ENCODE data around the gene CEP104. TPM values are rescaled to one million over a fixed set of nuclear protein-coding genes. Genes with fewer than 3 reads are reported as not detected.

Gene CEP104
- total RNA-seq, 1 experiment from 2014 or later, result 35.6 TPM

DNA sequence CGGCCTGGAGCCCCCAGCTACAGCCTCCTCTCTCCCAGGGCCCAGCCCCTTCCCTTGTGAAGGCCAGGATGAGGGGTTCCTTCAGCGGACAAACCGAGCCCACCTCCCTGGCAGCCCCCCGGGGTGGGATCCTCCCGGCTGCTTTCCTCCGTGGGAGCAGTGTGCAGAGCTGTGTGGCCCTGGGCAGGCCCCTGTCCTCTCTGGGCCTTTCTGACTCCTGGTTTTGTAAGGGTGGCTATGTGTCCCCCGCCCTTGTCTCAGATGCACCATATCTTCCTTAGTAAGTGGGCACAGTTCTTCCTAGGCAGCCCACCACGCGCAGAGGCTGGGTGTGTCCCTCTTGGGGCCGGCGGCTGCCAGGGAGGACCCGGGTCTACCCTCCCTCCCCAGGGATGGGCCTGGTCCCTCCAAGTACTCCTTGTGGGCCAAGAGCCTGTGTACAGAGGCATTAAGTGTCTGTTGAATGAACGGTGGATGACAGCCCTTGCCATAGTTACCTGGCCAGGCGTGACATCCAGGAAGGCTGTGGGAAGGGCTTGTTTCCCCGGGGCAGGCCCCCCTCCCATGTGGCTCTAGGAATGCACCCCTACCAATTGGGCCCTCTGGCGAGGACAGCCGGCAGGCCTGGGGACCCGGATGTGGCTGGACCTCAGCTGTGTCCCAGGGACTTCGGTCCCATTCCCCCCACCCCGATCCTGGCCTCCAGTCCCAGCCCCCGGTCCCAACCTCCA lies 80.6 kb downstream of the CEP104 start:
- no peaks in the 10 kb centered on the region for H3K4me1 Mint-ChIP-seq (ENCODE audit: low read depth, unreplicated experiment)
- H3K4me3 Mint-ChIP-seq (ENCODE audit: unreplicated experiment), result no peak overlapping the region
- BruUV-seq (replicated peaks), result no TSS peak
- ChIA-PET POLR2A (no interaction called here), CTCF (no interaction called here)
- Histone ChIP-seq H3K27me3 (replicated peaks; ENCODE audit: control insufficient read depth, insufficient read depth, low read length) (no peaks in the 10 kb centered on the region), H3K9me3 (no peaks in the 10 kb centered on the region), H3K4me3 (ENCODE audit: low read depth, low read length) (no peak overlapping the region), H3K4me1 (peaks cover 26% of the 10 kb centered on the region; the same call in 1 of the 2 replicates), H3K36me3 (ENCODE audit: control insufficient read depth, insufficient read depth, low read length) (no peaks in the 10 kb centered on the region)
- TF ChIP-seq, protein P1, sequence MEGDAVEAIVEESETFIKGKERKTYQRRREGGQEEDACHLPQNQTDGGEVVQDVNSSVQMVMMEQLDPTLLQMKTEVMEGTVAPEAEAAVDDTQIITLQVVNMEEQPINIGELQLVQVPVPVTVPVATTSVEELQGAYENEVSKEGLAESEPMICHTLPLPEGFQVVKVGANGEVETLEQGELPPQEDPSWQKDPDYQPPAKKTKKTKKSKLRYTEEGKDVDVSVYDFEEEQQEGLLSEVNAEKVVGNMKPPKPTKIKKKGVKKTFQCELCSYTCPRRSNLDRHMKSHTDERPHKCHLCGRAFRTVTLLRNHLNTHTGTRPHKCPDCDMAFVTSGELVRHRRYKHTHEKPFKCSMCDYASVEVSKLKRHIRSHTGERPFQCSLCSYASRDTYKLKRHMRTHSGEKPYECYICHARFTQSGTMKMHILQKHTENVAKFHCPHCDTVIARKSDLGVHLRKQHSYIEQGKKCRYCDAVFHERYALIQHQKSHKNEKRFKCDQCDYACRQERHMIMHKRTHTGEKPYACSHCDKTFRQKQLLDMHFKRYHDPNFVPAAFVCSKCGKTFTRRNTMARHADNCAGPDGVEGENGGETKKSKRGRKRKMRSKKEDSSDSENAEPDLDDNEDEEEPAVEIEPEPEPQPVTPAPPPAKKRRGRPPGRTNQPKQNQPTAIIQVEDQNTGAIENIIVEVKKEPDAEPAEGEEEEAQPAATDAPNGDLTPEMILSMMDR (IDR thresholded peaks at IDR 0.05; ENCODE audit: insufficient read depth in 1 of 2, low read depth in 1 of 2, low read length in 1 of 2, severe bottlenecking in 1 of 2, unreplicated experiment in 1 of 2), result no peak
- DNase-seq, result no peak
- no peaks in the 10 kb centered on the region for H3K9me3 Mint-ChIP-seq (ENCODE audit: unreplicated experiment)
- no peaks in the 10 kb centered on the region for H3K27me3 Mint-ChIP-seq (ENCODE audit: insufficient read depth, unreplicated experiment)
- intact Hi-C loops (cut with micrococcal nuclease; ENCODE audit: unreplicated experiment), result no loop called here
- no peak overlapping the region for H3K27ac Mint-ChIP-seq (ENCODE audit: unreplicated experiment)
- H3K36me3 Mint-ChIP-seq (ENCODE audit: insufficient read depth, unreplicated experiment), result peaks cover 15% of the 10 kb centered on the region

DNA sequence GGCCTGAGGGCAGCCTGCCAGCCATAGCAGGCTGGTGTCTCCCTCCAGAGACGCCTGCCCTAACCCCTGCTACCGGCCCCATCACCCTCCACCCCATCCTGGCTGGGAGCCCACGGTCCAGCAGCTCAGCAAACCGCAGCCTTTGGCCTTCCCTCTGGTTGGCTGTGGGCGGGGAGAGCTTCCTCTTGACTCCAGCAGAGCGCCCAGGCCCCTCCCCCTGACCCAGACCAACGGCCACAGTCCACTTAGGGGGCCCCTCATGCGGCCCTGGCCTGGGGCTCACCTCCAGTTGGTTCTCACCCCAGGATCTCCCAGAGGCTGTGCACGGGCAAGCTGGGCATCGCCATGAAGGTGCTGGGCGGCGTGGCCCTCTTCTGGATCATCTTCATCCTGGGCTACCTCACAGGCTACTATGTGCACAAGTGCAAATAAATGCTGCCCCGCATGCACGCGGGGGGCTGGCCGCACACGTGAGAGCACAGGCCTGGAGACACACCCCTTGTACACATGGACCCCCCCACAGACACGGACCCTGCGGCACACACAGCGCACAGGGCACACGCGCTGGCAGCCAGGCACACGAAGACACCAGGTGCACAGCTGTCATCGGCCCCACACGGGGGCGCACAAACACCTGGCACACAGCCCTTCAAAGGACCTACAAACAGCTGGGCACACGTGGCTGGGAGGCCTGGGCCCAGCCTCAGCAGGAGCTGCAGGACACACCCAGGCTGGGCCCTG lies 81.4 kb downstream of the CEP104 start:
- ChIA-PET CTCF (no interaction called here), POLR2A (no interaction called here)
- Mint-ChIP-seq H3K36me3 (ENCODE audit: insufficient read depth, unreplicated experiment) (peaks cover 14% of the 10 kb centered on the region), H3K9me3 (ENCODE audit: unreplicated experiment) (no peaks in the 10 kb centered on the region), H3K4me3 (ENCODE audit: unreplicated experiment) (no peak overlapping the region), H3K27ac (ENCODE audit: unreplicated experiment) (no peak overlapping the region), H3K4me1 (ENCODE audit: low read depth, unreplicated experiment) (no peaks in the 10 kb centered on the region), H3K27me3 (ENCODE audit: insufficient read depth, unreplicated experiment) (no peaks in the 10 kb centered on the region)
- Histone ChIP-seq H3K27me3 (replicated peaks; ENCODE audit: control insufficient read depth, insufficient read depth, low read length) (no peaks in the 10 kb centered on the region), H3K4me1 (peaks cover 26% of the 10 kb centered on the region; the same call in 1 of the 2 replicates), H3K4me3 (ENCODE audit: low read depth, low read length) (no peak overlapping the region), H3K36me3 (ENCODE audit: control insufficient read depth, insufficient read depth, low read length) (no peaks in the 10 kb centered on the region), H3K9me3 (no peaks in the 10 kb centered on the region)
- TF ChIP-seq, protein P1 (IDR thresholded peaks at IDR 0.05; ENCODE audit: insufficient read depth in 1 of 2, low read depth in 1 of 2, low read length in 1 of 2, severe bottlenecking in 1 of 2, unreplicated experiment in 1 of 2), result peak in 1 of 2 experiments; percentile 4
- DNase-seq, result no peak
- BruUV-seq (replicated peaks), result no TSS peak
- intact Hi-C loops (cut with micrococcal nuclease; ENCODE audit: unreplicated experiment), result no loop called here

DNA sequence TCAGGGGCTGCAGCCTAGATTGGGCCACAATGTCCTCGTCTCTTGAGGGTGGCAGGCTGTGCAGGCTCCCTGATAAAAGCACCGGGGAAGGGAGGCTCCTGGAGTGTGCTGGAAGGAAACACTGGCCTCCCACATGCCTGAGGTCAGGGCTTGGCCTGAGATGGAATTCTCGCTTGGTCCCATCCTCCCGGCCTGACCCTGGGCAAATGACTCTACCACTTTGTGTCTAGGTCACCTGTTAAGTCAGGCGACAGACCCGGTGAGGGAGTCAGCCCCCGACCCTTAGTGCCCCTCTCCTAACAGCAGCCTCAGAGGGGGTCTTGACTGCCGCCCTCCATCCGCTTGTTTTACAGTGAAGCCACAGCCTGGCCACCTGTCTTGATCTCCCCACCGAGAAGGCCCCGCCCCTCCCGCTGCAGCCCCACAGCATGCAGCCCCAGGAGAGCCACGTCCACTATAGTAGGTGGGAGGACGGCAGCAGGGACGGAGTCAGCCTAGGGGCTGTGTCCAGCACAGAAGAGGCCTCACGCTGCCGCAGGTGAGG lies 82.0 kb downstream of the CEP104 start:
- Mint-ChIP-seq H3K4me1 (ENCODE audit: low read depth, unreplicated experiment) (no peaks in the 10 kb centered on the region), H3K4me3 (ENCODE audit: unreplicated experiment) (no peak overlapping the region), H3K9me3 (ENCODE audit: unreplicated experiment) (no peaks in the 10 kb centered on the region), H3K27me3 (ENCODE audit: insufficient read depth, unreplicated experiment) (no peaks in the 10 kb centered on the region), H3K36me3 (ENCODE audit: insufficient read depth, unreplicated experiment) (peaks cover 7% of the 10 kb centered on the region), H3K27ac (ENCODE audit: unreplicated experiment) (no peak overlapping the region)
- TF ChIP-seq, protein P1 (IDR thresholded peaks at IDR 0.05; ENCODE audit: insufficient read depth in 1 of 2, low read depth in 1 of 2, low read length in 1 of 2, severe bottlenecking in 1 of 2, unreplicated experiment in 1 of 2), result no peak
- intact Hi-C loops (cut with micrococcal nuclease; ENCODE audit: unreplicated experiment), result no loop called here
- Histone ChIP-seq H3K9me3 (no peaks in the 10 kb centered on the region), H3K27me3 (replicated peaks; ENCODE audit: control insufficient read depth, insufficient read depth, low read length) (no peaks in the 10 kb centered on the region), H3K4me1 (peaks cover 26% of the 10 kb centered on the region; the same call in 1 of the 2 replicates), H3K36me3 (ENCODE audit: control insufficient read depth, insufficient read depth, low read length) (no peaks in the 10 kb centered on the region), H3K4me3 (ENCODE audit: low read depth, low read length) (no peak overlapping the region)
- ChIA-PET CTCF (no interaction called here), POLR2A (no interaction called here)
- no TSS peak for BruUV-seq (replicated peaks)
- DNase-seq, result no peak
